ENCODE results near the gene ARL13B. TPM values are rescaled to one million over a fixed set of nuclear protein-coding genes. Genes with fewer than 3 reads are reported as not detected.
A peak's percentile ranks its signal among the peaks of the same experiment; 100 is the strongest.

Gene ARL13B
- total and polyA plus RNA-seq, 2 of the 13 experiments (the other 11 are each of a cell fraction or from before 2014, with no cell fraction given) = 2.2 to 9.6 TPM

DNA sequence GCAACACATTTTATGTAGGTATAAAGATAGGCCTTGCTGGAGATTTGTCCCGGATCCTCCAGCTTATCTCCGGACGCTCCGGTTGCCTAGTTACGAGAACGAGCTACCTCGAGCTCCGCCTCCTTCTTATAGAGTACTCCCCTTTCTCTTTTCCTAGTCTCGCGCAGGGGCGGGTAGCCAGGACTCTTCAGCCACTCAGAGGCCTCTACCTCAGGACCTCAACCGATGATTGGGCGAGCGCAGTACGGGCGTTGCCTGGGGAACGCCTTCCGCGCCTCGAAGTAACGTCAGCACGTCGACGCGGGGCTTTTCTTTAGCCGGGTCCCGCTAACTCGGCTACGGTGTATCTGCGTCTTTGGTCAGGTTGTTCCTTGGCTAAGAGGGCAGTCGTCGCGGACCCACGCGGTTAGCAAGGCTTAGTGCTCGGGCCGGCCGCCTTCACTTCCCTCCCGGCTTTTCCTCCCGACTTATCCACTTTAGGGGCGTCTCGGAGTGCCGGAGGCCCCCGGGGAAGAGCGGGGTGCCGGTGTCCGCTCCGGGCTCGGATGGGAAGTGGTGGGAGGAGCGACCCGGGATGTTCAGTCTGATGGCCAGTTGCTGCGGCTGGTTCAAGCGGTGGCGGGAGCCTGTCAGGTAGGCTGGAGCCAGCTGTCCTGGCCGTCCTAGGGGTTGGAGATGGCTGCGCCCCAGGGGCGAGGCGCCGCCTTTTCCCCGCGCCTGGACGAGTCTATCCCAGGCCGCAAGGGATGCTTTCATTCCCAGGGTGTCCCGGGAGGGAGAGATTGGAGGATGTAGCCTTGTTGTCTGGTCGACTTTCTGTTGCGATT lies at the start of gene ARL13B (continued):
- TF ChIP-seq USF2 (IDR thresholded peaks at IDR 0.05; ENCODE audit: low read depth, low read length) (no peak), USF2 (CRISPR knock-in tag; IDR thresholded peaks at IDR 0.05; ENCODE audit: borderline replicate concordance) (no peak), AKAP8 (CRISPR knock-in tag; IDR thresholded peaks at IDR 0.05) (no peak), ZNF430 (CRISPR knock-in tag; IDR thresholded peaks at IDR 0.05) (0 out of 2 replicates have a peak, but pooled peaks have one; percentile 52), ZNF264 (CRISPR knock-in tag; IDR thresholded peaks at IDR 0.05) (peak; percentile 43; the same call in 1 of the 2 replicates), BCL6 (CRISPR knock-in tag; IDR thresholded peaks at IDR 0.05) (no peak; the same call in 1 of the 2 replicates), CBFB (CRISPR knock-in tag; IDR thresholded peaks at IDR 0.05) (0 out of 2 replicates have a peak, but pooled peaks have one; percentile 32), ZNF761 (CRISPR knock-in tag; conservative IDR thresholded peaks at IDR 0.05) (no peak; the same call in 1 of the 2 replicates), ZNF574 (CRISPR knock-in tag; IDR thresholded peaks at IDR 0.05) (peak; percentile 53), MIER3 (CRISPR knock-in tag; IDR thresholded peaks at IDR 0.05; ENCODE audit: borderline replicate concordance) (peak; percentile 42; the same call in 1 of the 2 replicates)
- TF ChIP-seq, protein P1, sequence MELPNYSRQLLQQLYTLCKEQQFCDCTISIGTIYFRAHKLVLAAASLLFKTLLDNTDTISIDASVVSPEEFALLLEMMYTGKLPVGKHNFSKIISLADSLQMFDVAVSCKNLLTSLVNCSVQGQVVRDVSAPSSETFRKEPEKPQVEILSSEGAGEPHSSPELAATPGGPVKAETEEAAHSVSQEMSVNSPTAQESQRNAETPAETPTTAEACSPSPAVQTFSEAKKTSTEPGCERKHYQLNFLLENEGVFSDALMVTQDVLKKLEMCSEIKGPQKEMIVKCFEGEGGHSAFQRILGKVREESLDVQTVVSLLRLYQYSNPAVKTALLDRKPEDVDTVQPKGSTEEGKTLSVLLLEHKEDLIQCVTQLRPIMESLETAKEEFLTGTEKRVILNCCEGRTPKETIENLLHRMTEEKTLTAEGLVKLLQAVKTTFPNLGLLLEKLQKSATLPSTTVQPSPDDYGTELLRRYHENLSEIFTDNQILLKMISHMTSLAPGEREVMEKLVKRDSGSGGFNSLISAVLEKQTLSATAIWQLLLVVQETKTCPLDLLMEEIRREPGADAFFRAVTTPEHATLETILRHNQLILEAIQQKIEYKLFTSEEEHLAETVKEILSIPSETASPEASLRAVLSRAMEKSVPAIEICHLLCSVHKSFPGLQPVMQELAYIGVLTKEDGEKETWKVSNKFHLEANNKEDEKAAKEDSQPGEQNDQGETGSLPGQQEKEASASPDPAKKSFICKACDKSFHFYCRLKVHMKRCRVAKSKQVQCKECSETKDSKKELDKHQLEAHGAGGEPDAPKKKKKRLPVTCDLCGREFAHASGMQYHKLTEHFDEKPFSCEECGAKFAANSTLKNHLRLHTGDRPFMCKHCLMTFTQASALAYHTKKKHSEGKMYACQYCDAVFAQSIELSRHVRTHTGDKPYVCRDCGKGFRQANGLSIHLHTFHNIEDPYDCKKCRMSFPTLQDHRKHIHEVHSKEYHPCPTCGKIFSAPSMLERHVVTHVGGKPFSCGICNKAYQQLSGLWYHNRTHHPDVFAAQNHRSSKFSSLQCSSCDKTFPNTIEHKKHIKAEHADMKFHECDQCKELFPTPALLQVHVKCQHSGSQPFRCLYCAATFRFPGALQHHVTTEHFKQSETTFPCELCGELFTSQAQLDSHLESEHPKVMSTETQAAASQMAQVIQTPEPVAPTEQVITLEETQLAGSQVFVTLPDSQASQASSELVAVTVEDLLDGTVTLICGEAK (IDR thresholded peaks at IDR 0.05) = no peak
- TF ChIP-seq, protein P1 (CRISPR knock-in tag; IDR thresholded peaks at IDR 0.05) = peak; percentile 61; the same call in 1 of the 2 replicates
